Measurements from ENCODE around the gene PCP4. TPM values are rescaled to one million over a fixed set of nuclear protein-coding genes. Genes with fewer than 3 reads are reported as not detected.

The PCP4 gene
- polyA plus RNA-seq, 12 donors, result 0.38 to 2.3 (median 1.4) TPM; not detected in 3

DNA sequence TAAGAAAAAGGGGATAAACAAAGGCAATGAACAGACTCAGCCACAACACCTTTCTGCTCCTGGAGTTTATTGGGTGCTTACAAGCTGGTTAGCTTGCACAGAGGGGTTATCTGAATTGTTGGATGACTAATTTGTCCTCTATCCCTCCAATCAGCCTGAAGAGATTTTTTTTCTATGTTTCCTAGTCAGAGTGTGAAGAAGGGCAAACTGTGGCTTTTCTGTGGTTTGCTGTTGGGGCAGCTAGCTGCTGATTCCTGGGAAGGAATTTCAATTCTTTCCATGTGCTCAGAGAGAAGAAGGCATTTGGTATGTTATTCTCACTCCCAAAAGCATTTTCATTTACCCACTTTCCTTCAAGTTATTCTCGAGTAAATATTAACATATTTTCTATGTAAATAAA lies 48.6 kb downstream of the PCP4 start:
- DNase-seq, result no peak

DNA sequence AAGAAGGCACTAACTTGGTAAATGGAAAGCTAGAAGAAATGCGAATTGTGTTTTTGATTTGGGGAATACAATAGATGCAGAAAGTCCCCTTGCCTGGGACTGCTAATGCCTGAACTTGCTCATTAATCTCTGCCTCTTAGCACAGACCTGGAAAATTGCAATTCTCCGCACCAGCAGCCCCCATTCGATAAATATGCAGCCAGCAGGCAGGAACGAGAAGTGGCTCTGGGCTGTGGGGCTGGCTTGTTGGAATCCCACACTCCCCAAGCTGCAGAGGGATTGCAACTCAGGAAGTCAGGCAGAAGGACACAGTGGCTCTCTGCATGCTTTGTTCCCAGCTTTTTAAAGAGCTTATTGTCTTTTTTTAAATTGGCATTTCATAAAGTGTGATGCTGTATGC lies 51.3 kb downstream of the PCP4 start:
- no peak for DNase-seq

DNA sequence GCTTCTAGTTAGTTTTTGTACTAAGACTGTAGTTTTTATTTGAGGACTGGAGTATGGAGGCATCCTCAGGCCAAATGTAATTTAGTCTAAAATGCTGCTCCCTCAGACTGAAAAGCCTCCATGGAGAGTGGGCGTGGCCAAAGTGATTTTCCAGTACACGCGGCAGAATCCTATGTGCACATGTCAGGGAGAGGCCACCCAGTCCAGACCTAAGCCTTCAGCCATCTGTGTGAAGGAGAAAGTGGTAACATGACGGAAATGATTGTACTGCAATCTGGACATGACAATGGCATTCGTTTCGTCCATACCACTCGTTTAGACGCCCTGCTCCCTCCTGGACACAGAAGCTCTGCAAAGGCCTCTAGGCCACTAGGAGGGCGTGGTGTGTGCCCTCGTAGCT lies 56.2 kb downstream of the PCP4 start:
- DNase-seq, result no peak

- DNase-seq, result no peak
These were observed 57.5 kb downstream of the PCP4 start for GRCh38 chr21:39924577-39925308.

DNA sequence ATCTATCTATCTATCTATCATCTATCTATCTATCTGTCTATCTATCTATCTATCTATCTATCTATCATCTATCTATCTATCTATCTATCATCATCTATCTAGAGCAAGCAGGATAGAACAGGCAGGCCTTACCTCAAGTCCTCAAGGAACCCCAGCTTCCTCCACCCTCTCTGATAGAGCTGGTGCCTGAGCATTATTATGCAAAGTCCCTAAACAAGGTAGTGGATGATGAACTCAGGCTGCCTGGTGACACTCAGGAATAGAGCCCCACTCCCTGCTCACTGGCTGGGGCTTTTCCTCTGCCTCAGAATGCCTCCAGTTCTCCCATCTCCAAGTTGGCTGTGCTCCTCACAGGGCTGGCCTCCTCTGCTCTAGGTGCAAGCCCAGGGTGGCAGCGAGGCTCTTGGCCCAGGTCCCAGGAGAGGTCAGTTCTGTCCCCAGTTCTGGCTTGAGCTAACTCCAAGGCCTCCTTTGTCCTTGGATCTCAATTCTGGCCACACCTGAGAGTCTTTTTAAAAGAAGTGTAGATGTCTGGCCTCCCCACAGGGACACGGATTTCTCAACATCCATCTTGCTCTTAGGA lies 60.2 kb downstream of the PCP4 start:
- no peak for DNase-seq

GRCh38 chr21:39932335-39932734 lies 65.1 kb downstream of the PCP4 start:
- no peak for DNase-seq

- DNase-seq, result no peak
These were observed 67.7 kb downstream of the PCP4 start for GRCh38 chr21:39934895-39935294.

GRCh38 chr21:39935716-39936115 lies 68.5 kb downstream of the PCP4 start:
- DNase-seq, result no peak

DNA sequence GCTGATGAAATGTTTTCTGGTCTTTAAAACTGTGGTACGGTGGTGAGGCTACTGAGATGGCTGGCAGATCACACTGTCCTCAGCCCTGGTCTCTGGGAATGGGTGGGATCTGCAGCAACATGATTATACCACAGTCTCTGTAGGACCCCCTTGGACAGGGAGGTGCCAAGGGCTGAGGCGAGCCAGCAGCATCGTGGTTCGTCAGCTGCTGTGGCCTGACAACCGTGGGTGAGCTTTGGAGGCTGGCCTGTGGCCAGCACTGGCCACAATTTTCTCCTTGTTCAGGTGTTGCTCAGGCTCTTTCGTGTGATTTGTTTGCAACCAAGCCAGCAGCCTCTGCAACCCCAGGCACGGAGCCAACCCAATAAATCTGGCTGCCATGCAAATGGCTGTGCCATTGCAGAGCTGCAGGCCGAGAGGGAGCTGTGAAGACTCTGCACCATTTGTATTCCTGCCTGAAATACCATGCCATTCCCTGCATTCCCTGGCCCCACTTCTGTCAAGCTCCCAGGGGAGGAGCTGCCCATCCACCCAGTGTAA lies 70.9 kb downstream of the PCP4 start:
- no peak for DNase-seq

- no peak for DNase-seq
These were observed 79.0 kb downstream of the PCP4 start for GRCh38 chr21:39946199-39946598.

- DNase-seq, result no peak
These were observed 79.8 kb downstream of the PCP4 start for GRCh38 chr21:39947031-39947430.

- DNase-seq, result no peak
These were observed 84.2 kb downstream of the PCP4 start for GRCh38 chr21:39951183-39952101.

GRCh38 chr21:39952265-39952664 lies 85.0 kb downstream of the PCP4 start:
- no peak for DNase-seq

DNA sequence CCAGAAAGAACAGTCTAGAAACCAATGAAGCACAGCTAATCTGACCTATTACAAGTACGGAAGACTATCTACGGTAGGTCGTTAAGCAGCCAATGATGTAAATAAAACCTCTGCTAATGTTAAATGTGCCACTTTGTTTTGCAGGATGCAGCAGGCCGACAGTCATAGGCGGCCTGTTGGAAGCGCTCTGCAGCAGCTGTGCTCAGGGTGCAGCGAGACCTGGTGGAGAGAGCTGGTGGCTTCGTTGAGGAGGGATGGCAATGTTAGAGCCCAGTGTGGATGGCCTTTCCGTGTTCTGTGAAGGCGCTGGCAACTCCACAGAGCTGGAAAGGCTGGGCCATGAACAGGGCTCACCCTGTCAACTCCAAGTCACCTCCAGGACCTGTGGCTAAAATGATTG lies 87.3 kb downstream of the PCP4 start:
- DNase-seq, result no peak

DNA sequence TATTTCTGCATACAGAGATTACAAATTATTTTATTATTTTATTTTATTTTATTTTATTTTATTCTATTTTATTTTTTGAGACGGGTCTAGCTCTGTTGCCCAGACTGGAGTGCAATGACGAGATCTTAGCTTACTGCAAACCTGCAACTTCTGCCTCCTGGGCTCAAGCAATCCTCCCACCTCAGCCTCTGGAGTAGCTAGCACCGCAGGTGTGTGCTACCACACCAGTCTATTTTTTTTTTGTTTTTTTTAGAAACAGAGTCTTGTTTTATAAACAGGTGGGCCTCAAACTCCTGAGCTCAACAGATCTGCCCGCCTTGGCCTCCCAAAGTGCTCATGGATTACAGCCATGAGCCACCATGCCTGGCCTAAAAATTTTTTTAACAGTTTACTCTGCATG lies 88.1 kb downstream of the PCP4 start:
- no peak for DNase-seq

GRCh38 chr21:39956586-39956985 lies 89.3 kb downstream of the PCP4 start:
- no peak for DNase-seq

GRCh38 chr21:39958731-39959130 lies 91.5 kb downstream of the PCP4 start:
- DNase-seq, result no peak

- DNase-seq, result no peak
These were observed 94.0 kb downstream of the PCP4 start for GRCh38 chr21:39961251-39961650.

- DNase-seq, result no peak
These were observed 97.8 kb downstream of the PCP4 start for GRCh38 chr21:39965026-39965425.

DNA sequence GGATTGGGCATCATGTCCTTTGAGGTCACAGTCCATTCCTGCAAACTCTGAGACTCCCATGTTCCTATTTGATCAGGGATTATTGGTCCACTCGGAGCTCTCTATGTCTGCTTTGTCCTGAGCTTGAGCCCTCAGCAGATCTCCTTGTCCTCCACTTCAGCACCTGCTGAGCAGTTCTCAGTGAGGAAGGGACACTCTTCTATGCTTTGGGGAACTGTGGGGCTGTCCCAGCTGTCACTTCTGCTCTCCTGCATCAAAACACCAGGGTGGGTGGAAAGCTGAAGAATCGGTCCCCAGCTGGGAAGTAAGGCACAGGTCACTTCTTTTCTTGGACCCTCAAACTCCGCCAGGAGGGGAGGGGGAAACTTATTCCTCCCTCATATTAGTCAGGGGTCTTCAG lies 99.5 kb downstream of the PCP4 start:
- no peak for DNase-seq

DNA sequence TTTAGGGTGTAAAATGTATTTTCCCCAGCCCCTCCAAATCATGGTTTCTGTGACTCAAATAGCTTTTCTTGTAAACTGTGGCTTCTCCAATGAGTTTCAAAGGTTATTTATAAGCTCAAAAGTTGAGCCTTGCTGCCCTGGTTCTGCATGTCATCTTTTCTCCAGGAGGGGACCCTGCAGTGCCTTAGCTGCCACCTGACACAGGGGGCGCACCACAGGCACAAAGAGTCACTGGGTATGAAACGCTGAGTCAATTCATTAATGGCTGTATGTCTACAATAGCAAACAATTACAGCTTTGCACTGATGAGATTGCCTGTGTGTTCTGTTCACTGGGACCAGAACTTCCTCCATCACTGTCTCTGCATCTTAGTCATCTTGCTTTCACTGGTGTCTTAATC lies 100.8 kb downstream of the PCP4 start:
- no peak for DNase-seq

GRCh38 chr21:39969691-39970364 lies 102.6 kb downstream of the PCP4 start:
- no peak for DNase-seq

Data from muscle of arm (tissue), 12 donors.